Measurements from ENCODE around the gene CAMLG.

DNA sequence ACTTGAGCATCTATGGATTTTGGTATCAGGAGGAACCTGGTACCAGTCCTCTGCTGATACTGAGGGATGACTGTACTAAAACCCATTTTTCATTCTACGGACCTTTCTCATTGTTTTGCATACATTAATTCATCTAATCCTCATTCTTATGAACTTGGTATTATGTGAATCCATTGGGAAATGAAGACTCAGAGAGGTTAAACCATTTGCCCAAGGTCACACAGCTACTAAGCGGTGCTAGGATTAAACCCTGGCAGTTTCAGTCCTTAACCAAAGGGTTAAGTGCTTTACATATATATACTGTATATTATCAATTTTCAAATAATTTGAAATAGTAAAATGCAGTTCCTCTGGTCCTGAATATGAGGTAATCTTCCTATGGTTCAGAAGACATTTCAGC lies 3.8 kb downstream of the CAMLG start:
- no peak for TF ChIP-seq EZH2 (IDR thresholded peaks at IDR 0.05; ENCODE audit: low read length)
- TF ChIP-seq CTCF (optimal IDR thresholded peaks at IDR 0.05 in 1 of 3, IDR thresholded peaks at IDR 0.05 in 1 of 3, conservative IDR thresholded peaks at IDR 0.05 in 1 of 3; ENCODE audit: extremely low read depth in 1 of 3, insufficient read depth in 2 of 3, low read length in 3 of 3): no peak
